ACHN (cell line): ENCODE measurements around the gene MYLK4.

Experiments
- DNase-seq: peaks from one replicate; pipeline ENCODE4 v3.0.0-alpha.2; 2015
- in situ Hi-C: cut with HindIII; loops from 2 replicates; pipeline ENCODE4 v1.10.0; 2017; ENCODE audit warnings: low sequenced_read_pairs, low pct_ligation_motif_present, low pct_unique_long_range_greater_than_20kb

The MYLK4 gene

GRCh38 chr6:2750832-2751231, at the start of gene MYLK4:
Gene MYLK4, minus strand, starts transcription at chr6:2750922. Its CDS starts 1,628 bp downstream, at chr6:2749294.
- DNase-seq, result no peak
- in situ Hi-C loops, result no loop called here

GRCh38 chr6:2799936-2800527, 49.3 kb upstream of the MYLK4 start:
- in situ Hi-C loops, result no loop called here
- no peak for DNase-seq

GRCh38 chr6:2798586-2799134, 47.9 kb upstream of the MYLK4 start:
- no peak for DNase-seq
- in situ Hi-C loops, result no loop called here

GRCh38 chr6:2797564-2798031, 46.9 kb upstream of the MYLK4 start:
- in situ Hi-C loops, result no loop called here
- no peak for DNase-seq

GRCh38 chr6:2796861-2797260, 46.1 kb upstream of the MYLK4 start:
- no peak for DNase-seq
- in situ Hi-C loops, result no loop called here

- in situ Hi-C loops, result no loop called here
- DNase-seq, result no peak
Measured at GRCh38 chr6:2795956-2796355, 45.2 kb upstream of the MYLK4 start.

GRCh38 chr6:2795162-2795561, 44.4 kb upstream of the MYLK4 start:
- DNase-seq, result no peak
- in situ Hi-C loops, result no loop called here

- DNase-seq, result no peak
- in situ Hi-C loops, result no loop called here
Measured at GRCh38 chr6:2794171-2794730, 43.5 kb upstream of the MYLK4 start.

GRCh38 chr6:2793534-2794151, 42.9 kb upstream of the MYLK4 start:
- DNase-seq, result no peak
- in situ Hi-C loops, result no loop called here

- DNase-seq, result no peak
- in situ Hi-C loops, result no loop called here
Measured at GRCh38 chr6:2792330-2793110, 41.8 kb upstream of the MYLK4 start.

- no peak for DNase-seq
- in situ Hi-C loops, result no loop called here
Measured at GRCh38 chr6:2791450-2791974, 40.8 kb upstream of the MYLK4 start.

GRCh38 chr6:2790588-2791449, 40.1 kb upstream of the MYLK4 start:
- in situ Hi-C loops, result no loop called here
- DNase-seq, result peak; percentile 77

- in situ Hi-C loops, result no loop called here
- DNase-seq, result no peak
Measured at GRCh38 chr6:2786269-2786668, 35.5 kb upstream of the MYLK4 start.

GRCh38 chr6:2784930-2785329, 34.2 kb upstream of the MYLK4 start:
- in situ Hi-C loops, result no loop called here
- no peak for DNase-seq

- in situ Hi-C loops, result no loop called here
- DNase-seq, result no peak
Measured at GRCh38 chr6:2784061-2784460, 33.3 kb upstream of the MYLK4 start.

- DNase-seq, result no peak
- in situ Hi-C loops, result no loop called here
Measured at GRCh38 chr6:2783188-2783963, 32.7 kb upstream of the MYLK4 start.

- in situ Hi-C loops, result no loop called here
Measured at GRCh38 chr6:2782825-2783187, 32.1 kb upstream of the MYLK4 start.

GRCh38 chr6:2782356-2782708, 31.6 kb upstream of the MYLK4 start:
- no peak for DNase-seq
- in situ Hi-C loops, result no loop called here

More at GRCh38 chr6:2782825-2783187, 32.1 kb upstream of the MYLK4 start:
- DNase-seq, result no peak
